ENCODE data around the gene STOM.

Gene STOM

DNA sequence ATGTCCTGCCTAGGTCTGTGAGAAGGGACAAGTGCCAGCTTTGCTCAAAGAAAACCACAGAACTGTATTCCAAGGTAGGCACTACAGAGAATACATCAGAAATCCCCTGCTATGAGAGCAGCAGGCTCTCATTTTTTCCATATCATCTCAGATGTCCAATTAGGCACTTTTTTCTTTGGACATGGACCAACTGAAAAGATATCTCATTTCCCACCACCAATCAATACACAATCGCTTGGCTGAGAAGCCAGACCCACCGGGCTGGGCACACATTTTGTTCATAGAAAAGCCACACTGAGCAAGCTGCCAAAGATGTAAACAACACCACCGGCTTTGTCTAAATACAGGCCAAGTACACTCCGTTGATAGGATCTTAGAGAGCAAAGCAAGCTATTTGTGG lies 25.9 kb downstream of the STOM start:
- no peak for DNase-seq

DNA sequence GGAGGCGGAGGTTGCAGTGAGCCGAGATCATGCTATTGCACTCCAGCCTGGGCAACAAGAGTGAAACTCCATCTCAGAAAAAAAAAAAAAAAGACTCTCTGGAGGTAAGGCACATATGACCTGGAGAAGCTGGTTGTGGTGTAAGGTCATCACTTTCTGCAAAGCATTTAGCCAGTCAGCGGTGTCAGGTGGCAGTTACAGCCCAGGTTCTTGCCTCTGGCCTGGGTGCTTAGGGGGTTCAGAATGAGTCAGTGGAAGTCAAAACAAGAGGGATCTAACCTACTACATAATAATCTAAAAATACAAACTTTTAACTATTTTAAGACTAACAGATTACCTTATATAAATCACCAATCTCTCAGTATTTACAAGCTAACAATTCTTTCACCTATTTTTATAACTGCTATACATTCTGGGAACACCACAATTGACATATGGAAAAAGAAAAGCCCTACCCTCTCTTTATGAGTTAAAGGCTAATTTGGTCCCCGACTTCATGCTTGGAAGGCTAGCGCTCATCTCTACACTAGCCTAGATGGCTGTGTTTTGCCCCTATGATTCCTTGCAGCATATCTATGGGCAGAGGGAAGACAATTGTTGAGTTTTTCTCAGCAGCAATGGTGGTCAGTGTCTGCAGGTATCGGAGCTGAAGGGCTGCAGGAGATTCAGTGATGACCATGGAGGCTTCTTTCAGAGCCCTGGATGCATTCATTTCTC lies 29.2 kb downstream of the STOM start:
- DNase-seq, result no peak

DNA sequence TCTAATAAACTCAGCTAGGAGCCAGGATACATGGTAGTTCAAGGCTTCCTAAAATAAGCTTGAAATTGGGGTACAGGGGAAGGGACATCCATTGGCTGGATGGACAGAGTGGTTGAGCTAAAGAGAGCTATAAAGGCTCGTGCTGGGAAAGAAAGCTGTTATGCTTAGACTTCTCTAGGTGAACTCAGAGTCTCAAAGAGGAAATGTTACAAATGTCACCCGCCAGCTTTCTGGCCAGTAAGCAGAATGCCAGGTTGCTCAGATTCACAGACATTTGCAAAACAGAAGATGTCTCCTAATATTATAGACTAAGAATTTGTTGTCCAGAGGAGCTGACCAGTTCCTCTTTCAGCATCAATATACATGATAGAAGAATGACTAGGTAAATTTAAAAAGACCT lies 30.6 kb downstream of the STOM start:
- no peak for DNase-seq

DNA sequence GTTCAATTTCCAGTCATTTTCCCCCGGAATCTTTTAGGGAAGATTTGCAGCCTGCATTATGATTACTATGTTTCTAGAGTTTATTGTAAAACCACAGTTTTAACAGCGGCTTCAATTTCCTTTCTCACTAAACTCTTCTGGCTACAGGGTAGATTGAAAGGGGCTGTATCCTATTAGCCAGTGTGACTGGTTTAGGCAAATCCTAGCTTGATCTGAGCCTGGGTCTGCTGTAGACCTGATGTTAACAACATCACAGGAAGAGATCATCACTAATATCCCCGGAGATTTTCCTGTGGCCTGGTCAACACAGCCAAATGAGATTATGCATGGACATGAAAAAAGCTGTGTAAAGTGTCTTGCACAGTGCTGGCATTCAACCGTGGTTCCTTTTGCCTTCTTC lies 33.4 kb downstream of the STOM start:
- no peak for DNase-seq

- no peak for DNase-seq
These were observed 35.9 kb downstream of the STOM start for GRCh38 chr9:121333950-121334773.

DNA sequence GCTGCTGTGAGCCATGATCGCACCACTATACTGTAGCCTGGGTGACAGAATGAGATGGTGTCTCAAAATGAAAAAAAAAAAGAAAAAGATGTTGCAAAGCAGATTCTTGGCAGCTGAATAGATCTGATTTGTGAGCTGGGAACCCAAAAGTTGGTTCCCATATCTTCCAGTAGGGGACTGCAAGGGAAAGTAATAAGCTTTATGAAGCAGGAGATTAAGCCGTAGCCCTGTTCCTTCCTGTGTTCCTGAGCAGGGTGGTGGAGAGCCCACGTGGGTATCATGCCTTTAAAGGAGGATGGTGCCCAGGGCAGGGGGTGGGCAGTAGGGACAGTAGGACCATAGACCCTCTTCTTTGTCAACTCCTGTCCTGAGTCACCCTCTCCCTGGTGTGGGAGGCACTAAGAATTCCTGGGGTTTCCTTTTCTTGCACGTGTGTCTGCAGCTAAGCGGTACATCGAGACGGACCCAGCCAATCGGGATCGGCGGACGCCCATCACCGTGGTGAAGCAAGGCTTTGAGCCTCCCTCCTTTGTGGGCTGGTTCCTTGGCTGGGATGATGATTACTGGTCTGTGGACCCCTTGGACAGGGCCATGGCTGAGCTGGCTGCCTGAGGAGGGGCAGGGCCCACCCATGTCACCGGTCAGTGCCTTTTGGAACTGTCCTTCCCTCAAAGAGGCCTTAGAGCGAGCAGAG lies 37.9 kb downstream of the STOM start:
- no peak for DNase-seq

DNA sequence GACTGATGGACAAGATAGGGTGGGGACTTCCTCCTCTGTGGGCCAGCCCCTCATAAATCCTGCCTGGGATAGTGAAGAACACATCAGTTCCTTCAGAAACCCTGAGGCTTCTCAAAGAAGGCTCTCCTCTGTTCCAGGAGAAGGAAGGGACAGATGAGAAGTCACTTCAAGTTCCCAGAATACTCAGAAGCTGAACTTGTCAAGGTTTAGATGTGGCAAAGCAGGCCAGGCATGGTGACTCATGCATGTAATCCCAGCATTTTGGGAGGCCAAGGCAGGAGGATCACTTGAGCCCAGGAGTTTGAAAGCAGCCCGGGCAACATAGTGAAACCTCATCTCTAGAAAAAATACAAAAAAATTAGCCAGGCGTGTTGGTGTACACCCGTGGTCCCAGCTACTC lies 38.5 kb downstream of the STOM start:
- DNase-seq, result no peak

GRCh38 chr9:121328876-121329681 lies 41.0 kb downstream of the STOM start:
- no peak for DNase-seq

DNA sequence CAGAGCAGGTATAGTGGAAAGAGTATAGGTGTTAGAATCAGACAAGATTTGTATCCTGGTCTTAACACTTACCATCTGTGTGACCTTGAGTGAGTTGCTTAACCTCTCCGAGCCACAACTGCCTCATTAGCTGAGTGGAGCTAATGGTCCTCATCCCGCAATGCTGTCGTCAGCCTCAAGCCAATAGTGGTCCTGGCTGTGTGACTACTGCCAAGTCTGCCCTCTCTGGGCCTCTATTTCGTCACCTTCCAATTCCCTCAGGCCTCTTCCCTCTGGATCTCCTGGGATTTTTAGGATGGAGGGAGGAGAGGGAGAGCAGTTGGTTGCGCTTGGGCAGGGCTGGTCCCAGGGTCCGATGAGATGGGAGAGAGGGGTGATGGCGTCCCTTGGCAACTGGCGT lies 41.6 kb downstream of the STOM start:
- no peak for DNase-seq

DNA sequence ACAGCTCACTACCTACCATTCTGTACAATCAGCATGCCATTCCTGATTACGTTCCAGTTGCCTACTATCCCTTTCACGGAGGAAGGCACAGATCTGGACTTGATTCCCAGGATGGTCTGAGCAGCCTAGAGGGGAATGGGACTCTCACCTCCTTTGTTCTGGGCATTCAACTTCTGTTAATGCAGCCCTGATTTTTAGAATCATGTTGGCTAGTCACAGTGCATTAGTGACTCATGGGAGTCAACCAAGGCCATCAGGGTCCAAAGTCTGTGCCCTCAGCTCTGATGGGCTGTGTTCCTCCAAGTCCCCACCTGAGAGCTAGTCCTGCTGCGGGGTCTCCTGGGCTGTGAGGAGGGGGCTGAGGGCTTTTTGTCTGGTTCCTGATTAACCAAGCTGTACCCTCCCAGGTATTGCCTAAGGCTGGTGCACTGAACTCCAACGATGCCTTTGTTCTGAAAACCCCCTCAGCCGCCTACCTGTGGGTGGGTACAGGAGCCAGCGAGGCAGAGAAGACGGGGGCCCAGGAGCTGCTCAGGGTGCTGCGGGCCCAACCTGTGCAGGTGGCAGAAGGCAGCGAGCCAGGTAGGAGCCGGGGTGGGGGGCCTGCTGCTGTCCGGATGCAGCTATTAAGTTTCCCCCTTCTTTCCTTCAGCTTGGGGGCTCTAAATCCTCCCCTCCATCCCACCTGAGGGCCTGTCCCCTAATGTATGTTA lies 43.0 kb downstream of the STOM start:
- DNase-seq, result no peak

- no peak for DNase-seq
These were observed 43.8 kb downstream of the STOM start for GRCh38 chr9:121326130-121326838.

DNA sequence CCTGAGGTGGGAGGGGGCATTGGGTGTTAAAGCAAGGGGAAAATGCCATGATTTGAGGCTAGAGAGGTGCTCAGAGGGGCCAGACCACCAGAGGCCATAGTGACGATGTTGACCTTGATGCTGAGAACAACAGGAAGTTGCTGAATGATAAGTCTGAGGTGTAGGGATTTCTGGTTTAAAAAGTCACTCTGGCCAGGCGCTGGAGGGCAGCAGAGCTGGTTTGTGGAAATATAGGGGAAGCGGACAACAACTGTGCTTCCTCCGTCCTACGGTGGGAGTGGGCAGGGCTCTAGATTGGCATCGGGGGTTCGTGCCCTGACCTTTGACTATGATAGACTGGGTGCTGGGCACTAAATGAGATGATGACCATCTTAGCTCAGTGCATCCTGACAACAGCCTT lies 44.7 kb downstream of the STOM start:
- DNase-seq, result no peak

GRCh38 chr9:121324755-121325154 lies 45.3 kb downstream of the STOM start:
- DNase-seq, result no peak

DNA sequence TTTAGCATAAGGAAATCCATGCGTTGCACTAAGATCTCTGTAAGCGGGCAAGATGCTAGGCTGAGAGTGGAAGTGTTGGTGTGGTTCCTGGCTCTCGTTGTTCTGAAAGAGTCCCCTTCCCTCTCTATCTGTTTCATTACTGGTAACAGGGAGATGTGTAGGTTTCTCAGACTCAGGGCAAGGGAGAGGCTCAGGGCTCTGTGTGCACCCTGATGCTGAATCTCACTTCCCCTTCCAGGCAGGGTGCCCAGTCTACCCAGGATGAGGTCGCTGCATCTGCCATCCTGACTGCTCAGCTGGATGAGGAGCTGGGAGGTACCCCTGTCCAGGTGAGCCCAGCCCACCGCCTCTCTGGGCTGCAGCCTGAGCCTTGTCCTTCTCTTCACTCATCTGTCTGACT lies 45.7 kb downstream of the STOM start:
- no peak for DNase-seq

GRCh38 chr9:121323449-121324151 lies 46.5 kb downstream of the STOM start:
- no peak for DNase-seq

GRCh38 chr9:121322737-121323448 lies 47.2 kb downstream of the STOM start:
- no peak for DNase-seq

GRCh38 chr9:121322037-121322736 lies 47.9 kb downstream of the STOM start:
- DNase-seq, result no peak

- DNase-seq, result no peak
These were observed 49.0 kb downstream of the STOM start for GRCh38 chr9:121321016-121321503.

DNA sequence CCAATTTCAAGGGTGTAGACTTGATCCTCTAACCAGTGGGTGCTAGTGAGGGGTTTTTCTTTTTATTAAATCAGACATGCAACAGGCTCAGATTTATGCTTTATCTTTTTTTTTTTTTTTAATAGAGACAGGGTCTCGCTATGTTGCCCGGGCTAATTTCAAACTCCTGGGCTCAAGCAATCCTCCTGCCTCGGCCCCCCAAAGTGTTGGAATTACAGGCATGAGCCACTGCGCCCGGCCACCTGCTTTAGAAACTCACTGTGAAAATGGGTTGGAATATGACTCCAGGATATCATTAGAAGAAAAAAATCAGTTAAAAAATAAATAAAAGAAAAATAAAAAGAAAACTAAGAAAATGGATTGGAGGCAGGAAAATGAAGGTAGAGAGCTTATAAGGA lies 50.7 kb downstream of the STOM start:
- no peak for DNase-seq
